ENCODE measurements around the gene AP2S1.
"Not testable (repeated sequence)": the region's sequence is repeated elsewhere in the genome, so short reads cannot be mapped to it uniquely, and the experiment has no call there.

Gene AP2S1

DNA sequence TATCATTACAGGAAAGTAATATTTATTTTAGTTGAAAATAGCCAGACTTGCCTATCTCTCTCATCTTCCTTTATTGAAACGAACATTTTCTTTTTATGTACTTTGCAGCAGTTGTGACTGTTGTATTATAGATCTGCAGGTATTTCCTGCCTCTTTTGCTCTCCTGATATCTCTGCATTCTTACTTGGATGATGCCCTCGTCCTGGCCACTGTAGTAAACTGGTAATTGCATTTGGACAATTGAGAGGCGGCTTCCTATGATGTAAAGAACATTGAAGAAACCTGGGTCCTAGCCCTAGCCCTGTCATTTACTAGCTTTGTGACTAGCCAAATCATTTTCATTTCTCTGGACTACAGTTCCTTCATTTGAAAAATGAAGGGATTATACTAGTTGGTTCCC, 16.5 kb upstream of the AP2S1 start:
- DNase-seq, result no peak

DNA sequence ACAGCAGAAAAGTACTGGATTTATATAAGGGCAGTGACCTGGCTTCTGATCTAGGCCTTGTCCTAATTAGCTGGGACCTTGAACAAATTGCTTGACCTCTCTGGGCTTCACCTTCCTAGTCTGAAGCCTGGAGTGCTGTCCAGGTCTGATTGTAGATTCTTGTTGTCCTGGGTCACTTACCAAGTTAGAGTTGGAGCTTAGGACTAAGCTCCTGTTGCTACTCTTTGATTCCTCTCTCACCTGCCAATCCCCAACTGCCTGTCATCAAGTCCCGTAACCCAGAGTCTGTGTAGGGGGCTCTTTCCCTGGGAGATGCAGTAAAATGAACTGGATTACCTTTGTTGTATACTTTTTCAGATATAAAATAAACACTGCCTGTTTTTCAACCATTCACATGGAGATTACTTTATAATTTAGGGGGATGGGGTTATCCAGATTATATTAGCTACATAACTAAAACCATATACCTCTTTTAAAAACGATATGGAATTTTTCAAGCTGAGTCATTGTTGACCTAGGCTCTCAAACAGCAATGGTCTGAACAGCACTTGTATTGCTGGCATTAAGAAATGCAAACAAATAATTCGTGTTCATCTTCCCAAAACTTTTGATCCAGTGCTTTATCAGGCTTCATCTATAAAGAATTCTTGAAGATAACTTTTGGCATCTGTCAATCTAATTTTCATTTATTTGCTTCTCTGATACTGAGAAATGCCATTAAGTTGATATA, 15.9 kb upstream of the AP2S1 start:
- DNase-seq, result no peak

DNA sequence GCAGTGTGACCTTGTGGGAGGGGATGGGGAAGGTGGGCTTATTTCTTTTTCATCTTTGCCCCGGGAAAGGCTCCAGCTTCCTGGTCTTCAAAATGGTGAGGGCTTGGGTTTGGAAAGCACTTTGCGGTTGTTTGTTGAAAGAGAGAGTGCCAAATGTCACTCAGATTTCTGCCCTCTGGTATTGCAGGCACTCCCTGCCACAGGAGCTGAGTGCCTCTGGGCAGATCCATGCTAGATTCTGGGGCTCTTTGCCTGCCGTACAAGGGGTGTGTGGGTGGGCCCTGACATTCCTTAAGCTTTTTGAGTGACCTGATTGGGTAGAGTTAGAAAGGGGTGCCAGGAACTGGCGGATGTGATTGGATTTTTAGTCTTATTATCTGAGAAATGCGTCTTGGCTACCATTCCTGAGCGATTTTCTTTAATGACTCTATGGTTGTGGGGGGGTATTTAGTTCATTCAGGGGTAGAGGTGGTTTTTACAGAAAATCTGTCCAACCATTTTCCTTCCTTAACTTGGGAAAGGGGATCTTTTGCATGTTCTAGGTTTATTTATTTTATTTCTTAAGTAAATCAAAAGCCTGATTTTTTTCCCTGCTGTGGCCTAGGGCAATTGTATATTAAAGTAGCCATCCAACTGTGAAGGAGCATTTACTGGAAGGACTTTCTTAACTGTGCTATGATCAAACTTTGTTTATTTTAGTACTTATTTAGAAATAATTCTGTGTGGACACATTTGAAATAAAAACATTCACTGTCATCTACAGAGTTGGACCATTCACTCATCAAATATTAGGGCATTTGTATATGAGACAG, 13.4 kb upstream of the AP2S1 start:
- no peak for DNase-seq

DNA sequence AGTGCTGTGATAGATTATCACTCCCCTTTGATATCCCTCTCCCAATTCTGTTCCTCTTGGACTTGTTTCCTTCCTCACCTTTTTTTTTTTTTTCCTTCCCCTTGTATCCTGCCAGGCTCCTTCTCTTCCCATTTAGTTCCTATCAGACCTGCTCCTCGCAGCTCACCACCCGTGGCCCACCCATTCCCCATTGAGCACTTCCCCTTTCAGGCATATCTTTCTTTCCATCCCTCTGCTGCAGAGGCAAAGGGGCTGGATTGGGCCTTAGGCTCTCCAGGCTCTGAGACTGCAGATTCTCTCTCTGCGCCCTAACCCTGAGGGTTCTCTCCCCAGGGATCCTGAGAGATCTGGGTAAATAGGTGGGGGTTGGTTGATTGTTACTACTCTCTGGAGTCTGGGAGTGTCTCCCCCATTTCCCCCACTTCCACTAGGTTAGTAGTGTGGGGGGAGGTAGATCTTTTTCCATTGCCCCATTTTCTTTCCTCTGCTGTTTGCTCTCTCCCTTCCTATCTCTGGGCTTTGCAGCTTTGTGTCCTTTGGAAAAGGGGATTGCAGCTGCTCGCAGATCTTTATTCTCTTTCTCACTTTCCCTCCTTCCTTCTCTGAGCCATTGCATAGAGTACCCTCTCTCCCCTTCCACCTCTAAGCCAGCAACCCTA, 12.5 kb upstream of the AP2S1 start:
- DNase-seq, result no peak

DNA sequence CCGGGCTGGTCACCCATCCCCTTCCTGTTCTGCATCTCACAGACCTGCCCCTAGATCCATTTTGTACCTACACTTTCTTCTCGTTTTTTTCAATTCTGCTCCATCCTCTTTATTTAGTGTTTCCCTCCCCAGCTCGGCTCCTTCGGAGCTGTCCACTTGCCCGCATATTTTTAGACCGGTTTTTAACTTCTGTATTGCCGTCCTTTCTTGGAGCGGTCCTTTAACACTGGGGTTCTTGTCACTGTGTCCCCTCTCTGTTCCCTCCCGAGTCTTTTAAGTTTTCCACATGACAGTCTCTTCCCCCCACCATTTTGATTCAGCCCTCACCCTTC, 11.8 kb upstream of the AP2S1 start:
- no peak for DNase-seq

DNA sequence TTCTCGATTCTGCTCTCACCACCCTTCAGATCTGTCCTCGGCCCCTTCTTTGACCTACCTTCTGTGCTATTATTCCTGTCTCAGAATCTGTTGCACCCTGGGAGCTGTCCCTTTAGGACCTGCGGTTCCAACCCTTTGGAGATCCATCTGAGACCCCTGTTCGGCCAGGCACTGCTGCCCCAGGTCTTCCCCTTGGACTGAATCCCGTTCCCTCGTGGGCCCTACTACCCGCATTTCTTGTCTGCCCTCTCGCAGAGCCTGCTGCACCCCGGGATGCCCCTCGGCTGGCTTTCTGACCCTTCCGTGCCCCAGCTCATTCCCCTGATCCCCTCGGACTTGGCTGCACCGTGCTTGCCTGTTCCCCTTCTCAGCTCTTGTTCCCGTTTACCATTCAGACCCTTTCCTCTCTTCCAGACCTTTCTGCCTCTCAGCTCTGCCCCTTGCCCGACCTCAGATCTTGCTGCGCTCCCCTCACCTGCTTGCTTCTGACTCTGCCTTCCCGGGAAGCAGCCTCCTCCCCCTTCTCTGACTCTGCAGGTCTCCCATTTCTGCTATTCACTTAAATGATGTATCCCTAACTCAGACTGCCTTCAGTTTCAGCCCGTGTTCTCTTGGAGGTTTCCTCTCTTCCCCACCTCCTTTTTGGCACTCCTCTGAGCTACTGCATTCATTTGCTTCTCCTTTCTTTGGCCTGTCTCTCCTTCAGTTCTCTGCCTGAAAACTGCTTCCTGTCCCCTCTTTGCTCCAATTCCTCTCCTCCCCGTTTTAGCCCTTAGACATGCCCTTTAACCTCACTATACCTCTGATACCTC, 11.3 kb upstream of the AP2S1 start:
- peak; percentile 6 for DNase-seq

DNA sequence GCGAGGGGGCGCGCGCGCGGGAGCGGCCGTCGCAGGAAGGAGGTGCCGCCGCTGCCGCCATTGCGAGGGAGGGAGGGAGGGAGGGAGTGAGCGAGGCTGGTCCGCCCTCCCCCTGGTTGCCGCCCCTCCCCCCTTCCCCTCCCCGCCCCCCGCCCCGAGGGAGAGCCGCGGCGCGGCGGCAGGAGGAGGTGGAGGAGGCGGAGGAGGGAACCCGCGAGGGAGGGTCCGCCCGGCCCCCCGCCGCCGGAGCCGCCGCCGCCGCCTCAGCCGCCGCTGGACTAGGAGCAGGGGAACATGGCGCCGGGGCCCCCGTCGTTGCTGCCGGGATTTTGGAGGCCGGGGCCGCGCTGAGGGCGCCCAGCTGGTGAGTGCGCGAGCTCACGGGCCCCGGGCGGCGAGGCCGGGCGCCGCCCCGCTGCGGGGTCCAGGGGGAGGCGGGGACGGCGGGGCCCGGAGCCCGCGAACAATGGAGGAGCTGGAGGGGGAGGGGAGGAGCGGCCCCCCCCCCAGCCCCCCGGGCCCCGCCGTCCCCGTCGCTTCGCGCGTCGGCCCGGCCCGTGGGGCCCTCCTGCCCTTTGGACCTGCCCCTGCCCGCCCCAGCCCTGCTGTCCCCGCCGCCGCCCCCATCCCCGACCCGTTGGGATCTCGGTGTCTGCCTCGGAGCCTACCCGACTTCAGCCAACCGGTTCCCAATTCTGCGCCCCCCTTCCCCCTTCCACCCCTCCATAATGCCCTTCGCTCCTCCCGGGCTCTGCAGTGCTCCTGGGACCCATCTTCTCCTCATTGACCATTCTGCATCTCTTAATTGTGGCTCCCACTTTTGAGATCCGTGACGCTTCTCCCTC, 10.4 kb upstream of the AP2S1 start, which contains the start of gene ARHGAP35:
ARHGAP35 (plus strand) TSS at position 152 of the 845 bp plus-strand sequence. CDS start 57,679 bp downstream, outside the sequence.
- DNase-seq, result peak; percentile 89

DNA sequence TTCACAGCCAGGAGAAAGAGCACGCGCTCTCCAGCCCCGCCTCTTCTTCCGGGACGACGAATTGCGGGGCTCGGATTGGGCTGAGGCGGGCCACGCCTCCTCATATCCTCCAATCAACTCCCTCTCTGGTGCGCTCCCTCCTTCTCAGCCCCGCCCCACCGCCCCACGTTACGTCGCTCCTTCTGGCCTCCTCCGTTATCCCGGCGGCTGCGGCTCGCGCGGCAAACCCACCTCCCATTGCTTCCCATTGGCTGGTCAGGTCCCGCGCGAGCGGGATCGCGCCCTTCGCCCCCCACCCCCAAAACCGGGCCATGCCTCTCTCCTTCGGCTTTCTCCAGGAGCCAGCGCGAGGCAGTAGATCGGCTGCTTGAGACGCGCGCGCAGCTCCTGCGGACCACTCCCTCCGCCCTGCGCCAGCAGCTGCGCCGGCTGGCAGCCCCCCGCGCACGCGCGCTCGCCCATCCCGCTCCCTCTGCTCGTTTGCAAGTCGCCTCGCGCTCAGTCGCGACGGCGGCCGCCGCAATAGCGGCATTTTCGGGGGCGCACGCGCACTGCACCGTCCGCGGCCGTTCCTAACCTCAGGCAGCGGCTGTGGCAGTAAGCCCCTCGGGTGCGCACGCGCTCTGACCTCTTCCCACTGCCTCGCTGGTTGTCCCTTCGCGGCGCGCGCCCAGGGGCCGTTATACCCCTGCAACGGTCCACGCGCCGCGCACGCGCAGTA, 9.6 kb upstream of the AP2S1 start:
- DNase-seq, result peak; percentile 97

DNA sequence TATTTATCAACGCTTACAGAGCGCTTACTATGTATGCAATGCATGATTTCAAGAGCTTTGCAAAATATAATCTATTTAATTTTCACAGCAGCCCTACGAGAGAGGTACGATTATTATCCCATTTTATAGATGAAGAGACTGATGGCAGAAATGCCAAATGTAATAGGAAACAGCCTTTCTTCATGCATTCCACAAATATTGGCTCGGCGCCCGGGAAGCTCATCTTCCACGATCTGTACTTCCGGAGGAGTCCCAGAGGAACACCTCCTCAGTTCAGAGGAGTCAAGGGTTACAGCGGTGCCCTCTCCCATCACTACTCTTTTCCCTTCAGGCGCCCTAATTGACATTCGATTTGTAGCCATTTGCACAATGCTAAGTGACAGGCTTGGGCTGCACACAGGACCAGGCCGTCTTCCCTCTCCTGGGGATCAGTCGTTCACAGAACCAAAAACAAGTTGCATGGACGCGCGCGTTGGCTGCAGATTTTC, 9.0 kb upstream of the AP2S1 start:
- no peak for DNase-seq

DNA sequence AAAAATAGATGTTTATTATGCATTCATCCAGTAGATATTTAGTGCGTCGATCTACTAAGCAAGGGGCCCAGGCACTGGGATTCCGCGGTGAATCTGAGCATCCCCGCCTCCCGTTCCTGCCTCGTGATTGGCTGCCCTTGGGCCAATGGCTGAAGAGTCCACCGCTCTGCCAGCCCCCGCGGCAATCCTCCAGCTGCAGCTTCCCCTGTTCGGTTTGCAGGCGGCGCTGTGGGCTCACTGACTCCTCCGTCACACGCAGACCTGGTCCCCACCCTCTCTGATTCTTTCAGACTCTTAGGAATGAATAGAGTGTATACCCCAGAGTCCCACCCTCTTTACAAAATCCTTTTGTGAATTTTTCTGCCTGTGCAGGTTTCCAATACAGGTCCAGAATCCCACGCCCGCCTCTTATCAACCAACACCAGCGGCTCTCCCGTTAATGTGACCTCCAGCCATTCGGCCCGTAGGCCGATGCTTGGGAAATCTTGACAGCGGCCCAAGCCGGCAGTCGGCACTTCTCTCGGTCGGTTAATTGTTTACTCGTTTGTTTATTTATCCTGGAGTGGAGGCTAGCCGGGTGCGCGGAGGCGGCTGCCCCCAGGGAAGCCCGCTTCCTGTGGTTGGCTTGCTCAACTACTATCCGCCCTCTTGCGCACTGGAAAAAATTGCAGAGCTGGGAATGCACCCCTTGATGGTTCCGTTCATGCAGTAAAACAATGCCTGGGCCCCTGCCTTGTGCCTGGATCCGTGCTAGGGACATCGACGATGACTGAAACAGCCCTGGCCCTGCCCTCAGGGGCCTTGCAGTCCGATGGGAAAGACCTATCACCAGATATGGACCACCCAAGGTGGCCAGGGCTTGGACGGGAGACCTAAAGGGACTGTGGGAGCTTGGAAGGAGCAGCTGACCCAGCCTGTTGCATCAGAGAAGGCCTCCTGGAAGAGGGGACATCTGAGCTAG, 5.7 kb upstream of the AP2S1 start:
- DNase-seq, result peak; percentile 95

DNA sequence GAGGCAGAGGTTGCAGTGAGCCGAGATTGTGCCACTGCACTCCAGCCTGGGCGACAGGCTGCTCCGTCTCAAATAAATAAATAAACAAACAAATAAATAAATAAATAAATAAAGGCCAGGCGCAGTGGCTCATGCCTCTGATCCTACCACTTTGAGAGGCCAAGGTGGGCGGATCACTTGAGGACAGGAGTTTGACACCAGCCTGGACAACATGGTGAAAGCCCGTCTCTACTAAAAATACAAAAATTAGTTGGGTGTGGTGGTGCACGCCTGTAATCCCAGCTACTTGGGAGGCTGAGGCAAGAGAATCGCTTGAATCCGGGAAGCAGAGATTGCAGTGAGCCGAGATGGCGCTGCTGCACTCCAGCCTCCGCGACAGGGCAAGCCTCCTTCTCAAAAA, 4.1 kb upstream of the AP2S1 start:
- DNase-seq, result not testable (repeated sequence)

DNA sequence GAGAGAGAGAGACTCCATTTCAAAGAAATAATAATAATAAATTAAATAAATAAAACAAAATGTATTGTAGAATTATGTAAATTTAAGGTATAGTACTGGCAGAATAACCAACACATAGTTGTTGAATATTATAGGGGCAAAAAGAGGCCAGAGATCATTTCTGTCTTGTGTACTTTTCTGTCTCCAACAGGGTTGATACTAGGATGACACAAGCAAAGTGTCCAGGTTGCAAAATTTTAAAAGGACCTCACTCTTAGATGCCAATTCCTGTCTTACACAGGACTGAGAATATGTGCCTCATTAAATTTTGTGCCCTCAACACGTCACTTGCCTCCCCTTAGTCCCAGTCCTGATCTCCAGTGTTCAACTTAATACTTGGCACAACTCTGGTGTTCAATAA, 2.2 kb upstream of the AP2S1 start:
- no peak for DNase-seq

DNA sequence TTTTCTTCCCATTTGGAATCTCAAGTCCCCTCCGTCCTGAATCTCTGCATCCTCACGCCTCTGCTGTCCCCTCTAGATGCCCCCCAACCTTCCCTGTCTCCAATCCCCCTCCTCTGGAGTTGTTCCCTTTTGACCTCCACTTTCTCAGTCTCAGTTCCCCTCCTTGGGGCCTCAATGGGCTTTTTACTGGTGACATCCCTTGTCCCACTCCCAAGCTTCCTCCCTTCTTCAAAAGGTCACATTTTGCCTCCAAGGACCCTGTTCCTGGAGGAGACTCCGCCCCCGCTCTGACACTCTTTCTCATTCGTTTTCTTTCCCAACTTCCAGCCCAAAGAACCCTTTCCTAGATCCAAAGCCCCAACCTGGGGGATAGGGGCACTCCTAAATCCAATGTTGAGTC, 1.0 kb downstream of the AP2S1 start:
- DNase-seq, result no peak

DNA sequence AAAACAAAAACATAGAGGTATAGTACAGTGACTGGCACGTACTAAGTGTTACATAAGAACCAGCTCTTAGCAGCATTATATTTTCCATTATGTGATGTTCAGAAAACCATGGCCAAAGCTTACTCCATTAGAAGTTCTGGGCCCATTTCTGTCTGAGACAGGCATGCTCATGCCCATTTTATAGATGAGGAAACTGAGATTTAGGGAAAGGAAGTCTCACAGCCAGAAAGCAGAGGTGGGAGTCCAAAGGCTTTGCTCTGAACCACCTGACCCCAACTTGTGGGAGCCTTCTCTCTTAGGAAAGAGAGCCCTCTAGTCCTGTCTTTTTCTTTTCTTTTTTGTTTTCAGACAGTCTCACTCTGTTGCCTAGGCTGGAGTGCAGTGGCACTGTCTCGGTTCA, 2.3 kb downstream of the AP2S1 start:
- DNase-seq, result no peak

DNA sequence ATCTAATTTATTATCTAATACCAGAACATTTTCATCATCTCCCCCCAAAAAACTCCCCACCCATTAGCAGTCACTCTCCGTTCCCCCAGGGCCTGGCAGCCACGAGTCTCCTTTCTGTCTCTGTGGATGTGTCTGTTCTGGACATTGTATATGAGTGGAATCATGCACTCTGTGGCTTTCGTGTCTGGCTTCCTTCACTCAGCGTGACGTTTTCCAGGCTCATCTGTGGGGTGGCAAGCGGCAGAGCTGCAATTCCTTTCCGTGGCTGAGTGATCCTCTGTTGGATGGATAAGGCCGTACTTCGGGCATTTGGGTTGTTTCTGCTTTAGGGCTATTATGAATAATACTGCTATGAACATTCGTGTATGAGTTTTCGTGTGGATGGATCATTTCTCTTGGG, 3.1 kb downstream of the AP2S1 start:
- DNase-seq, result no peak

DNA sequence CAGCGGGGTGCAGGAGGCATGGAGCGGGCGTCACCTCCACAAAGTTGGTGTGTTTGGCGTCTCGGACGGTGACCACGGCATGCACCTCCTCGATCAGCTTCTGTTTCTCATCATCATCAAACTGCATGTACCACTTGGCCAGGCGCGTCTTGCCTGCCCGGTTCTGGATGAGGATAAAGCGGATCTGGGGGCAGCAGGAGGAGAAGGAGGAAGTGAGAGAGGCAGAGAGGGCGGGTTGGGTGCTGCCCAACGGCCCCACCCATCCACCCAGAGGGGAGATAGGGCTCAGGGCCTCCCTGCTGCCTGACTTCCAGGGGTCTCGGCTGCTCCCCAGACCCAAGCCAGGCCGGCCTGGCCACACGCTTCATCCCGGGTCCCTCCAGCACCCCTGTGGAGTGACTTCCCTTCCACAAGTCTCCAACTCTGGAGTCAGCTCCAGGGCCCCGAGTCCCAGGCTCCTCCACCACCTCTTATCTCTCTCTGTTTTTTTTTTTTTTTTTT, 4.6 kb downstream of the AP2S1 start:
- DNase-seq, result no peak

DNA sequence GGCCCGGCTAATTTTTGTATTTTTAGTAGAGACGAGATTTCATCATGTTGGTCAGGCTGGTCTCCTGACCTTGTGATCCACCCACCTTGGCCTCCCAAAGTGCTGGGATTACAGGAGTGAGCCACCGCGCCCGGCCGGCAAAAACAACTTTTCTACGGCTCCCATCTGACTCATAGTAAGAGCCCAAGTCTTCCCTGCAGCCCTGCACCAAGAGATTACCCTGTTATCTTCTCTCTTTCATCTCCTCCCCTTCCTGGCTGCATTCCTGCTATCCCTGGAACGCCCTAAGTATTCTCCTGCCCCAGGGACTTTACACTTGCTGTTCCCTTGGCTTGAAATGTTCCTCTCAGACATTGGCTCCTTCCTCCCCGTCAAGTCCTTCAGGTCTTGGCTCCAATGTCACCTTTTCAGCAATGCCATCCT, 6.6 kb downstream of the AP2S1 start:
- DNase-seq, result no peak

DNA sequence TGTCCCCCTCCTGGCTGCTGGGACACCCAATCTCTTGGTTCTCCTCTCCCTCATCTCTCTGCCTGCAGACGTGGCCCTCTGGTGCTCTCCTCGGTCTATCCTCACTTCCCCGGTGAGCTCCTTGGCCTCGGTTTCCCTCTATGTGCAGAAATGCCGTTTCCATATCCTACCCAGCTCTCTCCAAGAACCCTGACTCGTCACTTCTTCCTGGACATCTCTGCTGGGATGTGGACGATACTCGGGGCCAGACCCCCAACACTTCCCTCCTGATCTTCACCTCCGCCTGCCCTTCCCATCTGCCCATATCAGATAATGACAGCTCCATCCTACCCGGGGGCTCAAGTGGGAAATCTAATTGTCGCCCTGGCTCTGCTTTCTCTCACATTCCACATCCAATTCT, 7.9 kb downstream of the AP2S1 start:
- DNase-seq, result no peak

DNA sequence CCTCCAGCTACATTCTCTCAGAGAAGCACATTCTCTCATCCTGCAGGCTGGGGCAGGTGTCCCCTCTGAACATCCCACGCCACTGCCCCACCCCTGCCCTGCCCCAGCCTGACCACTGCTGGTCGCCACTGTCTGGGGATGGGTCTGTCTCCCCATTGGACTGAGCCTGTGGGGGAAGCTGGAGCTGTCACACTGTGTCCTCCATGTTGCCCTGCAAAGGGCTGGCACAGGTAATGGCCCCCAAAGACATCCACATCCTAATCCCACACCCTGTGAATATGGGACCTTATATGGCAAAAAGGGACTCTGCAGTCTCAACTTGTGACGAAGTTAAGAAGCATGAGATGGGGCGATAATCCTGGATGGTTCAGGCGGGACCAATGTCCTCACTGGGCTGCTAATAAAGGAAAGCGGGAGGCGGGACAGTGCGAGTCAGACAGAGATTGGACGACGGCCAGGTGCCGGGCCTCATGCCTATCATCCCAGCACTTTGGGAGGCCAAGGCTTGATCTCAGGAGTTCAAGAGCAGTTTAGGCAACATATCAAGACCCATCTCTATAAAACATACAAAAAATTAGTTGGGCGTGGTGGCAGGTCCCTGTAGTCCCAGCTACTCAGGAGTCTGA, 9.1 kb downstream of the AP2S1 start:
- DNase-seq, result no peak

All from CD4-positive, alpha-beta T cell treated with Interleukin-6 for 4 hours (primary cell).